Neural progenitor cell (in vitro differentiated cells): ENCODE results near the gene FAM131C. TPM values are rescaled to one million over a fixed set of nuclear protein-coding genes. Genes with fewer than 3 reads are reported as not detected.
"Not testable (repeated sequence)": the region's sequence is repeated elsewhere in the genome, so short reads cannot be mapped to it uniquely, and the experiment has no call there.

ENCODE experiments used
- DNase-seq: peaks from one replicate; pipeline ENCODE4 v3.0.0-alpha.2; 2016; ENCODE audit warnings: low spot score
- H2AFZ ChIP-seq: fragments of 200-600 bp; sonication (generic); replicated peaks from 2 replicates; pipeline ENCODE4 v1.6.1; 2016; ENCODE audit warnings: antibody characterized with exemption
- H3F3A ChIP-seq: fragments of 200-600 bp; sonication (generic); 2 replicates; pipeline ENCODE4 v1.6.1; 2016; ENCODE audit warnings: antibody characterized with exemption, low read depth
- H3K27ac ChIP-seq: fragments of 200-600 bp; sonication (generic); 2 replicates; pipeline ENCODE4 v1.5.1; 2016; ENCODE audit warnings: mild to moderate bottlenecking
- H3K27me3 ChIP-seq: fragments of 200-600 bp; sonication (generic); 2 replicates; pipeline ENCODE4 v1.6.1; 2016; ENCODE audit warnings: mild to moderate bottlenecking, moderate library complexity
- H3K36me3 ChIP-seq: fragments of 200-600 bp; sonication (generic); 2 replicates; pipeline ENCODE4 v1.5.1; 2016
- H3K4me1 ChIP-seq: fragments of 200-600 bp; sonication (generic); 2 replicates; pipeline ENCODE4 v1.6.1; 2016; ENCODE audit warnings: mixed run types
- H3K4me2 ChIP-seq: fragments of 200-600 bp; sonication (generic); 2 replicates; pipeline ENCODE4 v1.6.1; 2016
- H3K4me3 ChIP-seq: fragments of 200-600 bp; sonication (generic); 2 replicates; pipeline ENCODE4 v1.5.1; 2016
- H3K79me2 ChIP-seq: fragments of 200-600 bp; sonication (generic); 2 replicates; pipeline ENCODE4 v1.6.1; 2016; ENCODE audit warnings: low read depth
- H3K9ac ChIP-seq: fragments of 200-600 bp; sonication (generic); 2 replicates; pipeline ENCODE4 v1.6.1; 2016
- H3K9me3 ChIP-seq: fragments of 200-600 bp; sonication (generic); 2 replicates; pipeline ENCODE4 v1.5.1; 2016; ENCODE audit warnings: low read depth
- H4K20me1 ChIP-seq: fragments of 200-600 bp; sonication (generic); 2 replicates; pipeline ENCODE4 v1.6.1; 2016; ENCODE audit warnings: low read depth
- H3K27ac Mint-ChIP-seq: 3 replicates; pipeline ENCODE4 v1.8.0; 2021; ENCODE audit warnings: mixed read lengths
- H3K27me3 Mint-ChIP-seq: 2 replicates; pipeline ENCODE4 v1.8.0; 2022; ENCODE audit warnings: low read depth, mild to moderate bottlenecking, inconsistent platforms, moderate library complexity, mixed read lengths; ENCODE audit not compliant: insufficient read depth
- H3K36me3 Mint-ChIP-seq: 3 replicates; pipeline ENCODE4 v1.8.0; 2021; ENCODE audit warnings: mixed read lengths
- H3K4me1 Mint-ChIP-seq: 3 replicates; pipeline ENCODE4 v1.8.0; 2021; ENCODE audit warnings: mixed read lengths
- H3K4me3 Mint-ChIP-seq: 3 replicates; pipeline ENCODE4 v1.8.0; 2021; ENCODE audit warnings: mild to moderate bottlenecking, moderate library complexity, mixed read lengths
- H3K9me3 Mint-ChIP-seq: 3 replicates; pipeline ENCODE4 v1.8.0; 2020; ENCODE audit warnings: mixed read lengths
- CTCF ChIP-seq: fragments of 200-600 bp; sonication (generic); IDR thresholded peaks from 2 replicates; pipeline ENCODE4 v1.5.1; 2017; ENCODE audit warnings: antibody characterized with exemption, mild to moderate bottlenecking
- EZH2 ChIP-seq: fragments of 200-600 bp; sonication (generic); IDR thresholded peaks from 2 replicates; pipeline ENCODE4 v1.6.1; 2017; ENCODE audit warnings: antibody characterized with exemption, mild to moderate bottlenecking, moderate library complexity
- EZH2phosphoT487 ChIP-seq: fragments of 200-600 bp; sonication (generic); IDR thresholded peaks from 2 replicates; pipeline ENCODE4 v1.6.1; 2017; ENCODE audit warnings: antibody characterized with exemption
- total RNA-seq: library from RNA; depleted of rRNA; stranded (reverse); fragments of >200 nt; gene quantifications from 2 replicates; pipeline ENCODE4 v1.2.3, GENCODE V29; 2015; ENCODE audit warnings: low replicate concordance

Gene FAM131C
- total RNA-seq, 1 donor from 2014 or later, result 0.13 TPM

GRCh38 chr1:16064536-16065268 is 8.7 kb downstream of the FAM131C start:
- no peaks in the 10 kb centered on the region for H3K79me2 ChIP-seq
- no peak overlapping the region for H3K9ac ChIP-seq
- no peak for TF ChIP-seq CTCF
- no peak for TF ChIP-seq EZH2phosphoT487
- no peak for TF ChIP-seq EZH2
- peak overlapping the region; percentile 80 for H3K27ac Mint-ChIP-seq
- peaks cover 5% of the 10 kb centered on the region for H3F3A ChIP-seq
- peak overlapping the region; percentile 39 for H3K4me2 ChIP-seq
- no peak overlapping the region for H3K4me3 ChIP-seq
- no peaks in the 10 kb centered on the region for H3K36me3 ChIP-seq
- no peak overlapping the region for H2AFZ ChIP-seq
- no peaks in the 10 kb centered on the region for H3K36me3 Mint-ChIP-seq
- DNase-seq, result no peak
- H3K4me1 Mint-ChIP-seq, result peaks cover 57% of the 10 kb centered on the region
- H3K27me3 ChIP-seq, result no peaks in the 10 kb centered on the region
- no peaks in the 10 kb centered on the region for H4K20me1 ChIP-seq
- peaks cover 31% of the 10 kb centered on the region for H3K4me1 ChIP-seq
- H3K27me3 Mint-ChIP-seq, result peaks cover 22% of the 10 kb centered on the region
- H3K27ac ChIP-seq, result no peak overlapping the region
- no peaks in the 10 kb centered on the region for H3K9me3 ChIP-seq
- peak overlapping the region; percentile 56 for H3K4me3 Mint-ChIP-seq
- H3K9me3 Mint-ChIP-seq, result no peaks in the 10 kb centered on the region

- Mint-ChIP-seq H3K27me3 (peaks cover 19% of the 10 kb centered on the region), H3K9me3 (no peaks in the 10 kb centered on the region), H3K36me3 (no peaks in the 10 kb centered on the region), H3K27ac (peak overlapping the region; percentile 80), H3K4me3 (no peak overlapping the region), H3K4me1 (peaks cover 57% of the 10 kb centered on the region)
- Histone ChIP-seq H3K4me1 (peaks cover 31% of the 10 kb centered on the region), H3K9ac (no peak overlapping the region), H2AFZ (no peak overlapping the region), H3K36me3 (no peaks in the 10 kb centered on the region), H3K4me2 (no peak overlapping the region), H3K27ac (no peak overlapping the region), H3K27me3 (no peaks in the 10 kb centered on the region), H3K79me2 (no peaks in the 10 kb centered on the region), H3K9me3 (no peaks in the 10 kb centered on the region), H3F3A (peaks cover 5% of the 10 kb centered on the region), H3K4me3 (no peak overlapping the region), H4K20me1 (no peaks in the 10 kb centered on the region)
- TF ChIP-seq CTCF (no peak), EZH2phosphoT487 (no peak), EZH2 (no peak)
- DNase-seq, result no peak
Observed at GRCh38 chr1:16063921-16064320, 9.5 kb downstream of the FAM131C start.

GRCh38 chr1:16063226-16063829 is 10.1 kb downstream of the FAM131C start:
- H3K27me3 Mint-ChIP-seq, result peaks cover 16% of the 10 kb centered on the region
- H3K36me3 Mint-ChIP-seq, result no peaks in the 10 kb centered on the region
- peak overlapping the region; percentile 80 for H3K27ac Mint-ChIP-seq
- no peak overlapping the region for H3K9ac ChIP-seq
- H2AFZ ChIP-seq, result no peak overlapping the region
- no peak overlapping the region for H3K4me3 Mint-ChIP-seq
- no peak for DNase-seq
- H3K27ac ChIP-seq, result no peak overlapping the region
- no peak overlapping the region for H3K4me2 ChIP-seq
- no peak overlapping the region for H3K4me3 ChIP-seq
- peaks cover 51% of the 10 kb centered on the region for H3K4me1 Mint-ChIP-seq
- no peak for TF ChIP-seq CTCF
- no peak for TF ChIP-seq EZH2
- no peak for TF ChIP-seq EZH2phosphoT487
- no peaks in the 10 kb centered on the region for H3K9me3 ChIP-seq
- no peaks in the 10 kb centered on the region for H4K20me1 ChIP-seq
- H3K4me1 ChIP-seq, result peaks cover 28% of the 10 kb centered on the region
- no peaks in the 10 kb centered on the region for H3K9me3 Mint-ChIP-seq
- H3K79me2 ChIP-seq, result no peaks in the 10 kb centered on the region
- no peaks in the 10 kb centered on the region for H3K36me3 ChIP-seq
- peaks cover 3% of the 10 kb centered on the region for H3F3A ChIP-seq
- H3K27me3 ChIP-seq, result no peaks in the 10 kb centered on the region

GRCh38 chr1:16062687-16063075 is 10.8 kb downstream of the FAM131C start:
- H3K9me3 ChIP-seq, H3K9me3 Mint-ChIP-seq: not testable (repeated sequence)

GRCh38 chr1:16061989-16062686 is 11.3 kb downstream of the FAM131C start:
- H3K9ac ChIP-seq, H4K20me1 ChIP-seq, H3K9me3 ChIP-seq, H3K79me2 ChIP-seq, DNase-seq, H3K4me3 Mint-ChIP-seq, H2AFZ ChIP-seq, H3F3A ChIP-seq, H3K36me3 Mint-ChIP-seq, H3K4me2 ChIP-seq, H3K27ac ChIP-seq, H3K27me3 ChIP-seq, H3K4me3 ChIP-seq, H3K9me3 Mint-ChIP-seq, H3K36me3 ChIP-seq: not testable (repeated sequence)
- Mint-ChIP-seq H3K27ac (peak overlapping the region; percentile 43), H3K27me3 (peaks cover 10% of the 10 kb centered on the region), H3K4me1 (peaks cover 40% of the 10 kb centered on the region)
- H3K4me1 ChIP-seq, result peaks cover 16% of the 10 kb centered on the region

More at GRCh38 chr1:16062687-16063075, 10.8 kb downstream of the FAM131C start:
- H3K27me3 ChIP-seq, H3K4me2 ChIP-seq, H3K36me3 ChIP-seq, H3K9ac ChIP-seq, H3K79me2 ChIP-seq, H3F3A ChIP-seq, H3K4me3 ChIP-seq, H3K27ac ChIP-seq, H3K4me3 Mint-ChIP-seq, H2AFZ ChIP-seq, DNase-seq, H4K20me1 ChIP-seq, H3K36me3 Mint-ChIP-seq: not testable (repeated sequence)
- Mint-ChIP-seq H3K4me1 (peaks cover 45% of the 10 kb centered on the region), H3K27me3 (peaks cover 15% of the 10 kb centered on the region), H3K27ac (peak overlapping the region; percentile 43)
- H3K4me1 ChIP-seq, result peaks cover 22% of the 10 kb centered on the region
